IMR-90 (cell line): ENCODE data around the gene LAMTOR1. TPM values are rescaled to one million over a fixed set of nuclear protein-coding genes. Genes with fewer than 3 reads are reported as not detected.
A peak's percentile ranks its signal among the peaks of the same experiment; 100 is the strongest.

Experiments
- ATAC-seq: fragments of 200-7000 bp; cut with Tn5 transposase; 2 replicates; pipeline ENCODE4 v1.9.1; 2020; ENCODE audit warnings: low read depth, mild to moderate bottlenecking, moderate library complexity
- Bru-seq: library from RNA; stranded (reverse); fragments of 400-500 nt; gene quantifications from one replicate; lab custom pipeline; 2021; lab: Mats Ljungman, UMichigan
- BruChase-seq, 2 experiments: library from RNA; stranded (reverse); fragments of 400-500 nt; gene quantifications; one replicate each; lab custom pipeline; 2021; lab: Mats Ljungman, UMichigan
- BruUV-seq: library from RNA; stranded (reverse); fragments of 400-500 nt; replicated peaks from 2 replicates; lab custom pipeline; 2021; lab: Mats Ljungman, UMichigan
- CTCF ChIA-PET: fragments of 300-600 bp; formaldehyde crosslinking; extraction: SDS; loops from one replicate; lab custom pipeline; 2021; ENCODE audit warnings: antibody characterized with exemption; lab: Yijun Ruan, JAX
- POLR2A ChIA-PET: fragments of 300-600 bp; sonication (Branson Sonifier 250); formaldehyde crosslinking; loops from one replicate; lab custom pipeline; 2022; ENCODE audit warnings: antibody characterized with exemption; ENCODE audit not compliant: unreplicated experiment; lab: Charles Lee
- DNase-seq: peaks from one replicate; pipeline ENCODE4 v3.0.0; 2013
- H2AFZ ChIP-seq: replicated peaks from 2 replicates; pipeline ENCODE3; 2013; ENCODE audit warnings: low read length, mild to moderate bottlenecking; ENCODE audit not compliant: poor library complexity
- H2AK5ac ChIP-seq: 2 replicates; pipeline ENCODE4 v1.6.1; 2013; ENCODE audit warnings: low read depth, low read length, inconsistent platforms
- H2AK9ac ChIP-seq: replicated peaks from 2 replicates; pipeline ENCODE3; 2013; ENCODE audit warnings: mild to moderate bottlenecking, low read depth, low read length, moderate library complexity; ENCODE audit not compliant: poor library complexity
- H2BK120ac ChIP-seq: 2 replicates; pipeline ENCODE4 v1.6.1; 2013; ENCODE audit warnings: low read depth, low read length, inconsistent platforms
- H2BK15ac ChIP-seq: 3 replicates; pipeline ENCODE4 v1.6.1; 2013; ENCODE audit warnings: low read depth, low read length, inconsistent platforms
- H2BK20ac ChIP-seq: 2 replicates; pipeline ENCODE4 v1.6.1; 2013; ENCODE audit warnings: low read depth, mild to moderate bottlenecking, inconsistent platforms, low read length, moderate library complexity
- H2BK5ac ChIP-seq: 2 replicates; pipeline ENCODE4 v1.6.1; 2013; ENCODE audit warnings: mild to moderate bottlenecking, low read depth, low read length, inconsistent platforms; ENCODE audit not compliant: poor library complexity, severe bottlenecking
- H3K14ac ChIP-seq: replicated peaks from 2 replicates; pipeline ENCODE4 v1.6.1; 2013; ENCODE audit warnings: low read depth, low read length, inconsistent platforms
- H3K18ac ChIP-seq: 2 replicates; pipeline ENCODE4 v1.6.1; 2013; ENCODE audit warnings: low read depth, low read length, control low read depth
- H3K23ac ChIP-seq: 2 replicates; pipeline ENCODE4 v1.6.1; 2013; ENCODE audit warnings: low read depth, low read length, inconsistent platforms
- H3K27ac ChIP-seq: 2 replicates; pipeline ENCODE4 v1.5.1; 2013; ENCODE audit warnings: mild to moderate bottlenecking, control low read depth, low read length; ENCODE audit not compliant: insufficient read depth
- H3K27me3 ChIP-seq: 2 replicates; pipeline ENCODE4 v1.6.1; 2013; ENCODE audit warnings: low read length; ENCODE audit not compliant: control insufficient read depth, insufficient read depth
- H3K36me3 ChIP-seq: 2 replicates; pipeline ENCODE4 v1.6.1; 2013; ENCODE audit warnings: low read length, mixed read lengths; ENCODE audit not compliant: control insufficient read depth, insufficient read depth
- H3K4ac ChIP-seq: 2 replicates; pipeline ENCODE4 v1.6.1; 2013; ENCODE audit warnings: low read depth, low read length, inconsistent platforms
- H3K4me1 ChIP-seq: 2 replicates; pipeline ENCODE4 v1.6.1; 2013; ENCODE audit warnings: low read length, mixed read lengths; ENCODE audit not compliant: control insufficient read depth, insufficient read depth
- H3K4me2 ChIP-seq: 2 replicates; pipeline ENCODE4 v1.6.1; 2013; ENCODE audit warnings: low read depth, mild to moderate bottlenecking, control low read depth, low read length, moderate library complexity
- H3K4me3 ChIP-seq: 2 replicates; pipeline ENCODE4 v1.5.1; 2013; ENCODE audit warnings: low read depth, mild to moderate bottlenecking, control low read depth, low read length, moderate library complexity; ENCODE audit not compliant: insufficient read depth
- H3K56ac ChIP-seq: 2 replicates; pipeline ENCODE4 v1.6.1; 2013; ENCODE audit warnings: low read length, inconsistent platforms; ENCODE audit not compliant: insufficient read depth; ENCODE audit errors: extremely low read depth
- H3K79me1 ChIP-seq, 2 experiments: 2 replicates each; pipeline ENCODE4 v1.6.1; 2013; ENCODE audit warnings: low read length in 2 of 2, inconsistent platforms in 1 of 2, low read depth in 1 of 2
- H3K9ac ChIP-seq: 2 replicates; pipeline ENCODE4 v1.6.1; 2013; ENCODE audit warnings: low read depth, low read length, control low read depth
- H3K9me1 ChIP-seq: 2 replicates; pipeline ENCODE4 v1.6.1; 2013; ENCODE audit warnings: low read length, inconsistent platforms; ENCODE audit not compliant: insufficient read depth
- H3K9me3 ChIP-seq: 2 replicates; pipeline ENCODE4 v1.6.1; 2013; ENCODE audit warnings: low read length; ENCODE audit not compliant: control insufficient read depth, insufficient read depth
- H4K20me1 ChIP-seq: 2 replicates; pipeline ENCODE4 v1.6.1; 2013; ENCODE audit warnings: low read length, inconsistent platforms; ENCODE audit not compliant: insufficient read depth
- H4K5ac ChIP-seq: 2 replicates; pipeline ENCODE4 v1.6.1; 2013; ENCODE audit warnings: mild to moderate bottlenecking, low read depth, low read length, control low read depth
- H4K8ac ChIP-seq, 2 experiments: 2 replicates each; pipeline ENCODE4 v1.6.1; 2013; ENCODE audit warnings: low read depth in 2 of 2, low read length in 2 of 2, control low read depth in 1 of 2, inconsistent platforms in 1 of 2
- H4K91ac ChIP-seq: 2 replicates; pipeline ENCODE4 v1.6.1; 2013; ENCODE audit warnings: low read depth, low read length, inconsistent platforms; ENCODE audit not compliant: insufficient read depth
- BHLHE40 ChIP-seq: fragments of 150-350 bp; IDR thresholded peaks from 2 replicates; pipeline ENCODE4 v1.6.1; 2016; ENCODE audit warnings: mild to moderate bottlenecking, low read depth, low read length
- CEBPB ChIP-seq: IDR thresholded peaks from 2 replicates; pipeline ENCODE4 v1.6.1; 2012; ENCODE audit warnings: low read depth, low read length, improper control_type of control experiment
- CHD1 ChIP-seq: IDR thresholded peaks from 2 replicates; pipeline ENCODE4 v1.6.1; 2012; ENCODE audit warnings: low read depth, low read length, improper control_type of control experiment
- CTCF ChIP-seq: conservative IDR thresholded peaks from 2 replicates; pipeline ENCODE4 v1.5.1; 2012; ENCODE audit warnings: mild to moderate bottlenecking, low read depth, low read length, improper control_type of control experiment
- FOS ChIP-seq: fragments of 150-350 bp; IDR thresholded peaks from 2 replicates; pipeline ENCODE4 v1.6.1; 2016; ENCODE audit warnings: low read depth, low read length
- MAFK ChIP-seq: IDR thresholded peaks from 2 replicates; pipeline ENCODE4 v1.6.1; 2012; ENCODE audit warnings: low read depth, low read length, improper control_type of control experiment
- MAZ ChIP-seq: IDR thresholded peaks from 2 replicates; pipeline ENCODE4 v1.6.1; 2012; ENCODE audit warnings: low read depth, mild to moderate bottlenecking, low read length, improper control_type of control experiment, moderate library complexity, borderline replicate concordance
- POLR2A ChIP-seq: IDR thresholded peaks from 2 replicates; pipeline ENCODE4 v1.6.1; 2012; ENCODE audit warnings: mild to moderate bottlenecking, low read depth, low read length
- RCOR1 ChIP-seq: IDR thresholded peaks from 2 replicates; pipeline ENCODE4 v1.6.1; 2012; ENCODE audit warnings: mild to moderate bottlenecking, low read length, improper control_type of control experiment; ENCODE audit not compliant: insufficient replicate concordance
- RFX5 ChIP-seq: IDR thresholded peaks from 2 replicates; pipeline ENCODE4 v1.8.0; 2012; ENCODE audit warnings: low read depth, mild to moderate bottlenecking, low read length, moderate library complexity
- SMC3 ChIP-seq: fragments of 150-350 bp; IDR thresholded peaks from 2 replicates; pipeline ENCODE4 v1.6.1; 2016; ENCODE audit warnings: low read depth, mild to moderate bottlenecking, antibody characterized with exemption, low read length, moderate library complexity
- WGBS, 2 experiments: methylation state at CpG; one replicate each; pipeline versions ENCODE4 v1.1.5 to v1.1.7; 2013; ENCODE audit warnings: missing lambda C conversion rate in 2 of 2; ENCODE audit not compliant: insufficient read length in 1 of 2; ENCODE audit errors: extremely low coverage in 2 of 2; 5-methylcytosine and 5-hydroxymethylcytosine counted together
- dilution Hi-C: fragments of 300-500 bp; cut with HindIII; formaldehyde crosslinking; loops from one replicate; pipeline ENCODE4 v1.14.3; 2018; ENCODE audit warnings: low sequenced_read_pairs; ENCODE audit not compliant: unreplicated experiment
- in situ Hi-C: fragments of 300-500 bp; cut with MboI; formaldehyde crosslinking; loops from 3 replicates; pipeline ENCODE4 v1.14.3; 2019; ENCODE audit warnings: low sequenced_read_pairs, inconsistent platforms, mixed read lengths
- intact Hi-C: fragments of 100-400 bp; cut with micrococcal nuclease; formaldehyde crosslinking; loops from 2 replicates; pipeline ENCODE4 v1.10.0; 2022
- long read RNA-seq: library from polyadenylated mRNA; unstranded; transcript quantifications from one replicate; pipeline ENCODE4 v2.0.0, GENCODE V29; 2021; ENCODE audit not compliant: unreplicated experiment
- polyA plus RNA-seq, 3 experiments: library from polyadenylated mRNA; depleted of rRNA; stranded (reverse); fragments of >200 nt; gene quantifications; 2 replicates each; pipeline ENCODE4 v1.2.3, GENCODE V29; 2012; ENCODE audit warnings: low replicate concordance in 1 of 3
- total RNA-seq: library from RNA; depleted of rRNA; stranded (reverse); fragments of >200 nt; gene quantifications from 2 replicates; pipeline ENCODE4 v1.2.3, GENCODE V29; 2012; rRNA removed
- TF ChIP-seq, protein P1 (sequence below): fragments of 150-350 bp; IDR thresholded peaks from 2 replicates; pipeline ENCODE4 v1.6.1; 2016; ENCODE audit warnings: low read depth, mild to moderate bottlenecking, low read length, moderate library complexity, borderline replicate concordance

LAMTOR1 gene
- total RNA-seq, result 118 and 137 TPM in 2 replicates
- 126 and 131 TPM in 2 replicates for polyA plus RNA-seq (2012; rRNA removed)
- 138 and 178 TPM in 2 replicates for polyA plus RNA-seq (2012; cell fraction: cytosol; rRNA removed)
- 55.2 and 81.9 TPM in 2 replicates for polyA plus RNA-seq (2012; cell fraction: nucleus; rRNA removed; ENCODE audit: low replicate concordance)
- Bru-seq, nascent RNA, result percentile 83 among the genes with signal in this experiment
- percentile 85 among the genes with signal in this experiment for BruChase-seq, experiment 1, labeled RNA remaining after a 6-hour chase
- percentile 85 among the genes with signal in this experiment for BruChase-seq, experiment 2, labeled RNA remaining after a 2-hour chase
- long read RNA-seq, transcript LAMTOR1-201 (5 exons, 1,179 nt), result major isoform, 84 of 108 reads
- long read RNA-seq, partial matches to known transcripts, result 15 of 108 reads
- long read RNA-seq, other reads (novel, unspliced or antisense), result 7 of 108 reads

GRCh38 chr11:72102946-72103753, at the start of gene LAMTOR1:
Gene LAMTOR1 (minus strand): TSS chr11:72103297. CDS start chr11:72103224, 73 bp downstream.
- H3K4ac ChIP-seq, result peak within 1 kb of the TSS; percentile 98
- ATAC-seq (peak; percentile 95), DNase-seq (peak; percentile 99)
- H3K4me3 ChIP-seq, result peak within 1 kb of the TSS; percentile 75
- H3K4me1 ChIP-seq, result peaks cover 10% of the 10 kb centered on the region
- H3K14ac ChIP-seq, result peak within 1 kb of the TSS; percentile 99
- no peaks in the 10 kb centered on the region for H3K27me3 ChIP-seq
- peaks cover 20% of the 10 kb centered on the region for H3K36me3 ChIP-seq
- peaks cover 39% of the 10 kb centered on the region for H3K9me1 ChIP-seq
- CTCF ChIA-PET, result interaction anchor here (0.6 to 2.3 kb wide), 2 partner anchors 12 to 69 kb away, joined by 3 to 10 read pairs; no protein-coding TSS in a partner anchor
- in situ Hi-C loops (no loop called here), intact Hi-C loops (loop anchor here (1.0 to 5.0 kb wide), 4 partner anchors 78 to 331 kb away; partner anchors contain the start of gene CLPB), dilution Hi-C loops (no loop called here)
- peak within 1 kb of the TSS; percentile 91 for H4K91ac ChIP-seq
- H3K18ac ChIP-seq, result peak within 1 kb of the TSS; percentile 53
- WGBS, 2 experiments, result 6% methylated on average over 28 of the region's 64 CpGs; no CpG with 5 or more reads in 1 of the 2 experiments
- H3K4me2 ChIP-seq, result peak within 1 kb of the TSS; percentile 98
- H4K5ac ChIP-seq, result peak within 1 kb of the TSS; percentile 94
- no peaks in the 10 kb centered on the region for H3K9me3 ChIP-seq
- TSS peak; percentile 70 for BruUV-seq
- H3K9ac ChIP-seq, result peak within 1 kb of the TSS; percentile 89
- H2BK20ac ChIP-seq, result peak within 1 kb of the TSS; percentile 36; the same call in 1 of the 2 replicates
- H3K79me1 ChIP-seq, result peaks cover 34 to 56% of the 10 kb centered on the region in 2 experiments
- H2BK120ac ChIP-seq, result peak within 1 kb of the TSS; percentile 74
- H4K8ac ChIP-seq, result peak within 1 kb of the TSS; percentile 86 to 100
- peak within 1 kb of the TSS; percentile 95 for H2AFZ ChIP-seq
- H3K56ac ChIP-seq, result peak within 1 kb of the TSS; percentile 90
- peak within 1 kb of the TSS; percentile 97 for H3K23ac ChIP-seq
- H4K20me1 ChIP-seq, result no peaks in the 10 kb centered on the region; the same call in 1 of the 2 replicates
- POLR2A ChIA-PET, result interaction anchor here (1.3 kb wide), 1 partner anchor 9 kb away, joined by 4 read pairs; the partner anchor contains the start of gene ANAPC15
- peak within 1 kb of the TSS; percentile 37; the same call in 2 of the 3 replicates for H2BK15ac ChIP-seq
- H2AK9ac ChIP-seq, result peak within 1 kb of the TSS; percentile 99
- peak within 1 kb of the TSS; percentile 90 for H2BK5ac ChIP-seq
- H3K27ac ChIP-seq, result peak within 1 kb of the TSS; percentile 94
- H2AK5ac ChIP-seq, result peak within 1 kb of the TSS; percentile 96
- TF ChIP-seq FOS (peak; percentile 84; the same call in 1 of the 2 replicates), MAZ (peak; percentile 90), BHLHE40 (peak; percentile 97), CTCF (peak; percentile 48), SMC3 (peak; percentile 39), RFX5 (no peak), CHD1 (no peak), RCOR1 (peak; percentile 42), POLR2A (peak; percentile 93), CEBPB (no peak), MAFK (no peak)
- TF ChIP-seq, protein P1, sequence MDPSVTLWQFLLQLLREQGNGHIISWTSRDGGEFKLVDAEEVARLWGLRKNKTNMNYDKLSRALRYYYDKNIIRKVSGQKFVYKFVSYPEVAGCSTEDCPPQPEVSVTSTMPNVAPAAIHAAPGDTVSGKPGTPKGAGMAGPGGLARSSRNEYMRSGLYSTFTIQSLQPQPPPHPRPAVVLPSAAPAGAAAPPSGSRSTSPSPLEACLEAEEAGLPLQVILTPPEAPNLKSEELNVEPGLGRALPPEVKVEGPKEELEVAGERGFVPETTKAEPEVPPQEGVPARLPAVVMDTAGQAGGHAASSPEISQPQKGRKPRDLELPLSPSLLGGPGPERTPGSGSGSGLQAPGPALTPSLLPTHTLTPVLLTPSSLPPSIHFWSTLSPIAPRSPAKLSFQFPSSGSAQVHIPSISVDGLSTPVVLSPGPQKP, result no peak
